Measurements from ENCODE around the gene ATP6V1E1.
"Not testable (repeated sequence)": the region's sequence is repeated elsewhere in the genome, so short reads cannot be mapped to it uniquely, and the experiment has no call there.

The ATP6V1E1 gene

DNA sequence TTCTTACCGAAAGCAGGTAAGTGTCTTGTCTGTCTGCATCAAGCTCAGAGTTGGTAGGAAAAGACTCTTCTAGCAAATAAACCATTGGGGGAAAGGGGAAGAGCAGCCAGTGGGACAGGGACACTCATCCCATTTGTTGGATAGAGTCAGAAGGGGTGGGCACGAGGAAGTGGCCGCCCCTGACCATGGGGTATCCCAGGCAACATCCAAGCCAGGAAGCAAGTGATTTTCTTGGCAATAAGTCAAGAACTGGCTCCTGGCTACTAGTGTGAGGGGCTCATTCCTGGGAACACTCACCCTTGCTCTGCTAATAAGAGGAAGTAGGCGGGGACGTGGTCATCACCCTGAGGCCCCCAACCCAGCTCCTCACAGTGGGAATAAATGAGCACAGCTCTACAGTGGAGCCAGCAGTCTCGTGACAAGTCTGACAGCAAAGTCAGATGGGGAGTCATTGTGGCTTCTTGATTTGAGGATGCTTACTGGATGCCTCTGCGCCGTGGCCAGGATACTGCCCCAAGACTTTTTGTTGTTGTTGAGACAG lies 58.5 kb downstream of the ATP6V1E1 start:
- H4K20me1 ChIP-seq (ENCODE audit: insufficient read depth, low read length): no peaks in the 10 kb centered on the region
- TF ChIP-seq, protein P1, sequence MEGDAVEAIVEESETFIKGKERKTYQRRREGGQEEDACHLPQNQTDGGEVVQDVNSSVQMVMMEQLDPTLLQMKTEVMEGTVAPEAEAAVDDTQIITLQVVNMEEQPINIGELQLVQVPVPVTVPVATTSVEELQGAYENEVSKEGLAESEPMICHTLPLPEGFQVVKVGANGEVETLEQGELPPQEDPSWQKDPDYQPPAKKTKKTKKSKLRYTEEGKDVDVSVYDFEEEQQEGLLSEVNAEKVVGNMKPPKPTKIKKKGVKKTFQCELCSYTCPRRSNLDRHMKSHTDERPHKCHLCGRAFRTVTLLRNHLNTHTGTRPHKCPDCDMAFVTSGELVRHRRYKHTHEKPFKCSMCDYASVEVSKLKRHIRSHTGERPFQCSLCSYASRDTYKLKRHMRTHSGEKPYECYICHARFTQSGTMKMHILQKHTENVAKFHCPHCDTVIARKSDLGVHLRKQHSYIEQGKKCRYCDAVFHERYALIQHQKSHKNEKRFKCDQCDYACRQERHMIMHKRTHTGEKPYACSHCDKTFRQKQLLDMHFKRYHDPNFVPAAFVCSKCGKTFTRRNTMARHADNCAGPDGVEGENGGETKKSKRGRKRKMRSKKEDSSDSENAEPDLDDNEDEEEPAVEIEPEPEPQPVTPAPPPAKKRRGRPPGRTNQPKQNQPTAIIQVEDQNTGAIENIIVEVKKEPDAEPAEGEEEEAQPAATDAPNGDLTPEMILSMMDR (IDR thresholded peaks at IDR 0.05; ENCODE audit: low read depth, low read length): no peak
- no peak for TF ChIP-seq EZH2phosphoT487 (IDR thresholded peaks at IDR 0.05; ENCODE audit: low read depth)
- H3K4me2 ChIP-seq (ENCODE audit: low read length): no peak overlapping the region
- peaks cover 19% of the 10 kb centered on the region for H3K27me3 ChIP-seq (ENCODE audit: low read depth, low read length)
- no peaks in the 10 kb centered on the region for H3K4me1 ChIP-seq (ENCODE audit: low read length)
- H3K27ac ChIP-seq (ENCODE audit: low read length): no peak overlapping the region
- H2AFZ ChIP-seq (ENCODE audit: low read depth, low read length): no peak overlapping the region
- no peak overlapping the region for H3K4me3 ChIP-seq (ENCODE audit: low read length)
- H3K36me3 ChIP-seq (replicated peaks; ENCODE audit: low read depth, low read length): no peaks in the 10 kb centered on the region
- no peaks in the 10 kb centered on the region for H3K9me3 ChIP-seq (ENCODE audit: insufficient read depth, low read length)
- H3K9ac ChIP-seq (ENCODE audit: low read length): no peak overlapping the region
- H3K79me2 ChIP-seq (ENCODE audit: low read length): no peaks in the 10 kb centered on the region

DNA sequence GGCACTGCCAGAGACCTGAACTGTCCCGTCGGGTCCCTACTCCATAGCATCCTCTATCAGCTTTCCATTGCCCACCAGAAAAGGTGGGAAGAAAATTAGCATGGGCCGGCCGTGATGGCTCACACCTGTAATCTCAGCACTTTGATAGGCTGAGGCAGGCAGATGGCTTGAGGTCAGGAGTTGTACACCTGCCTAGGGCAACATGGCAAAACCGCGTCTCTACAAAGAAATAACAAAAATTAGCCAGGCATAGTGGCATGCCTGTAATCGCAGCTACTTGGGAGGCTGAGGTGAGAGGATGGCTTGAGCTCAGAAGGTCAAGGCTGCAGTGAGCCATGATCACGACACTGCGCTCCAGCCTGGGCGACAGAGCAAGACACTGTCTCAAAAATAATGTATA lies 61.8 kb downstream of the ATP6V1E1 start:
- H3K27ac ChIP-seq (ENCODE audit: low read length): no peak overlapping the region
- H3K4me2 ChIP-seq (ENCODE audit: low read length): no peak overlapping the region
- TF ChIP-seq EZH2phosphoT487 (IDR thresholded peaks at IDR 0.05; ENCODE audit: low read depth): no peak
- TF ChIP-seq, protein P1 (IDR thresholded peaks at IDR 0.05; ENCODE audit: low read depth, low read length): no peak
- no peaks in the 10 kb centered on the region for H4K20me1 ChIP-seq (ENCODE audit: insufficient read depth, low read length)
- H2AFZ ChIP-seq (ENCODE audit: low read depth, low read length): no peak overlapping the region
- H3K9me3 ChIP-seq (ENCODE audit: insufficient read depth, low read length): no peaks in the 10 kb centered on the region
- H3K27me3 ChIP-seq (ENCODE audit: low read depth, low read length): peaks cover 29% of the 10 kb centered on the region
- H3K36me3 ChIP-seq (replicated peaks; ENCODE audit: low read depth, low read length): no peaks in the 10 kb centered on the region
- H3K9ac ChIP-seq (ENCODE audit: low read length): no peak overlapping the region
- H3K79me2 ChIP-seq (ENCODE audit: low read length): no peaks in the 10 kb centered on the region
- H3K4me1 ChIP-seq (ENCODE audit: low read length): no peaks in the 10 kb centered on the region
- H3K4me3 ChIP-seq (ENCODE audit: low read length): no peak overlapping the region

DNA sequence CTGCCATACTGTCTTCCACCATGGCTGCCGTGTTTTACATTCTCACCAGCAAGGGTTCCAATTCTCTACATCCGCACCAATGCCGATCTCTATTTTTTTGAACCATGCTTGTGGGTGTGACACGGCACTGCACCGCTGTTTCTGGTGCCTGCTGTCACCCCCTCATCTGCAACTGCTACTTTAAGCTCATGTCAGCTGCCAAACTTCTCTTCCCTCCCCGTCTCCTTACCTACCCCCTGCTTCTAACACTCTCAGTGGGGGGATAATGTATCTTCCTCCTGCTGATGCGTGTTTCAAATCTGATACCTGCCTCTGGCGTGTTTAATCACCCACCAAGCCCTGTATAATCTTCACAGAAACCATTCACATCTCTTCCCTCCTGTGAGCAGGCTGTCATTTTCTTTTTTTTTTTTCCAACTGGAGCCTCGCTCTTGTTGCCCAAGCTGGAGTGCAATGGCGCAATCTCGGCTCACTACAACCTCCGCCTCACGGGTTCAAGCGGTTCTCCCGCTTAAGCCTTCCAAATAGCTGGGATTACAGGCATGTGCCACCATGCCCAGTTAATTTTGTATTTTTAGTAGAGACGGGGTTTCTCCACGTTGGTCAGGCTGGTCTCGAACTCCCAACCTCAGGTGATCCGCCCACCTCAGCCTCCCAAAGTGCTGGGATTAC lies 62.4 kb downstream of the ATP6V1E1 start:
- H3K4me2 ChIP-seq (ENCODE audit: low read length); H3K27ac ChIP-seq (ENCODE audit: low read length): not testable (repeated sequence)

DNA sequence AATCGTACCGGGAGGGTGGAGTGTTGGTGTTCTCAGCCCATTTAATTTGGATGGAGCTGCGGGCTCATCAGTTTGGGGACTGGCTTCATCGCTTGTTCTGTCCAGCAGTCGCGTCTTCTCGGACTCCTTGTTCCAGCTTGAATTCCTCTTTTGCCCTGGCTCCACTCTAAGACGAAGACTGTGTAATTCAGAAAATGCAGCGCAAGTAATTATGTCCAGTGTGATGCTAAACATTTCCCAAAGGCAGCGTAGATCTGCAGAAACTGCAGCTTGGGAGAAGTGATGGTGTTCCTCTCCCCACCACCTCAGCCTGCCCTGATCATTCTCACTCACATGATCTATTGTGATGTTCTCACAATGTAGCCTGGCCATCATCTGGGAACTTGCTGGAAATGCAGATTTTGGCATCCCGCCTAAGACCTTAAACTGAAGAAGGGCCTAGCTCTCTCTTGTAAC lies 64.6 kb downstream of the ATP6V1E1 start:
- no peak overlapping the region for H2AFZ ChIP-seq (ENCODE audit: low read depth, low read length)
- no peak overlapping the region for H3K4me2 ChIP-seq (ENCODE audit: low read length)
- H3K36me3 ChIP-seq (replicated peaks; ENCODE audit: low read depth, low read length): no peaks in the 10 kb centered on the region
- H3K4me1 ChIP-seq (ENCODE audit: low read length): peaks cover 1% of the 10 kb centered on the region
- H3K27me3 ChIP-seq (ENCODE audit: low read depth, low read length): peaks cover 22% of the 10 kb centered on the region
- no peak overlapping the region for H3K4me3 ChIP-seq (ENCODE audit: low read length)
- no peaks in the 10 kb centered on the region for H3K79me2 ChIP-seq (ENCODE audit: low read length)
- H3K9me3 ChIP-seq (ENCODE audit: insufficient read depth, low read length): no peaks in the 10 kb centered on the region
- no peak overlapping the region for H3K27ac ChIP-seq (ENCODE audit: low read length)
- no peak for TF ChIP-seq EZH2phosphoT487 (IDR thresholded peaks at IDR 0.05; ENCODE audit: low read depth)
- TF ChIP-seq, protein P1 (IDR thresholded peaks at IDR 0.05; ENCODE audit: low read depth, low read length): no peak
- no peaks in the 10 kb centered on the region for H4K20me1 ChIP-seq (ENCODE audit: insufficient read depth, low read length)
- H3K9ac ChIP-seq (ENCODE audit: low read length): no peak overlapping the region

More for the DNA sequence above, 62.4 kb downstream of the ATP6V1E1 start:
- H4K20me1 ChIP-seq (ENCODE audit: insufficient read depth, low read length); H3K9ac ChIP-seq (ENCODE audit: low read length); H3K79me2 ChIP-seq (ENCODE audit: low read length); H3K4me1 ChIP-seq (ENCODE audit: low read length); H2AFZ ChIP-seq (ENCODE audit: low read depth, low read length); H3K9me3 ChIP-seq (ENCODE audit: insufficient read depth, low read length); H3K4me3 ChIP-seq (ENCODE audit: low read length); H3K36me3 ChIP-seq (replicated peaks; ENCODE audit: low read depth, low read length): not testable (repeated sequence)
- H3K27me3 ChIP-seq (ENCODE audit: low read depth, low read length): peaks cover 29% of the 10 kb centered on the region
